ENCODE measurements around the gene CYRIA.
A peak's percentile ranks its signal among the peaks of the same experiment; 100 is the strongest.

Gene CYRIA

GRCh38 chr2:16645088-16645487, 20.5 kb downstream of the CYRIA start:
- no peak for TF ChIP-seq CTCF (IDR thresholded peaks at IDR 0.05)

GRCh38 chr2:16644221-16644925, 21.3 kb downstream of the CYRIA start:
- no peaks in the 10 kb centered on the region for H3K27me3 ChIP-seq
- H3K9me3 ChIP-seq = no peaks in the 10 kb centered on the region
- no peaks in the 10 kb centered on the region for H3K4me1 ChIP-seq (ENCODE audit: control insufficient read depth in 1 of 2, insufficient read depth in 1 of 2, low read depth in 1 of 2, low read length in 1 of 2)
- H3K4me3 ChIP-seq (ENCODE audit: low read depth in 1 of 2, low read length in 1 of 2) = no peak overlapping the region
- peak overlapping the region; percentile 15 for H3K27ac ChIP-seq
- peaks cover 35% of the 10 kb centered on the region for H3K36me3 ChIP-seq
- no peak for TF ChIP-seq CTCF (IDR thresholded peaks at IDR 0.05)

More at GRCh38 chr2:16645088-16645487, 20.5 kb downstream of the CYRIA start:
- H3K36me3 ChIP-seq = peaks cover 31% of the 10 kb centered on the region
- no peak overlapping the region for H3K27ac ChIP-seq
- H3K9me3 ChIP-seq = no peaks in the 10 kb centered on the region
- no peaks in the 10 kb centered on the region for H3K27me3 ChIP-seq
- H3K4me1 ChIP-seq (ENCODE audit: control insufficient read depth in 1 of 2, insufficient read depth in 1 of 2, low read depth in 1 of 2, low read length in 1 of 2) = peaks cover 0 to 2% of the 10 kb centered on the region in 2 experiments
- no peak overlapping the region for H3K4me3 ChIP-seq (ENCODE audit: low read depth in 1 of 2, low read length in 1 of 2)

- H3K4me1 ChIP-seq (ENCODE audit: control insufficient read depth in 1 of 2, insufficient read depth in 1 of 2, low read depth in 1 of 2, low read length in 1 of 2) = peaks cover 0 to 2% of the 10 kb centered on the region in 2 experiments
- H3K9me3 ChIP-seq = no peaks in the 10 kb centered on the region
Measured at GRCh38 chr2:16643099-16643498, 22.5 kb downstream of the CYRIA start.

DNA sequence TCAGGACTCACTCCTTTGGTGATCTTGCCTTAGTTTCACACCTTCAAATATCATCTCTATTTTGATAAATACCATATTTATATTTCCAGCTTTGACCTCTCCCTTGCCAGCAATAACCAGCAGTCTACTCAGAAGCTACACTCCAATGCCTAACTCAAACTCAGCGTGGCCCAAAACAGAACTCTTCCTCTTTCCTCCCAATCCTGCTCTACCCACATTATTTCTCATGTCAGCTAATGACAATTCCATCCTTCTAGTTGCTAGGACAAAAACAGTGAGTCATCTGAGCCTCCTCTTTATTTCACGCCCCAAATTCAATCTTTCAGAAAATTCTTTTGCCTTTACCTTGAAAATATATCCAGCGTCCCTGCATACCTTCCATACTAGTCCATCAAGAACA, 23.5 kb downstream of the CYRIA start:
- no peaks in the 10 kb centered on the region for H3K27me3 ChIP-seq
- H3K4me1 ChIP-seq (ENCODE audit: control insufficient read depth in 1 of 2, insufficient read depth in 1 of 2, low read depth in 1 of 2, low read length in 1 of 2) = peaks cover 0 to 2% of the 10 kb centered on the region in 2 experiments
- H3K4me3 ChIP-seq (ENCODE audit: low read depth in 1 of 2, low read length in 1 of 2) = no peak overlapping the region
- H3K27ac ChIP-seq = no peak overlapping the region
- peaks cover 44% of the 10 kb centered on the region for H3K36me3 ChIP-seq
- no peak for TF ChIP-seq CTCF (IDR thresholded peaks at IDR 0.05)
- H3K9me3 ChIP-seq = no peaks in the 10 kb centered on the region

More at GRCh38 chr2:16643099-16643498, 22.5 kb downstream of the CYRIA start:
- no peak for TF ChIP-seq CTCF (IDR thresholded peaks at IDR 0.05)
- H3K27me3 ChIP-seq = no peaks in the 10 kb centered on the region
- H3K4me3 ChIP-seq (ENCODE audit: low read depth in 1 of 2, low read length in 1 of 2) = no peak overlapping the region
- peaks cover 38% of the 10 kb centered on the region for H3K36me3 ChIP-seq
- no peak overlapping the region for H3K27ac ChIP-seq

GRCh38 chr2:16641509-16641908, 24.1 kb downstream of the CYRIA start:
- Histone ChIP-seq H3K36me3 (peaks cover 43% of the 10 kb centered on the region), H3K27me3 (no peaks in the 10 kb centered on the region), H3K4me1 (ENCODE audit: control insufficient read depth in 1 of 2, insufficient read depth in 1 of 2, low read depth in 1 of 2, low read length in 1 of 2) (peaks cover 0 to 2% of the 10 kb centered on the region in 2 experiments), H3K9me3 (no peaks in the 10 kb centered on the region), H3K27ac (no peak overlapping the region), H3K4me3 (ENCODE audit: low read depth in 1 of 2, low read length in 1 of 2) (no peak overlapping the region)
- TF ChIP-seq CTCF (IDR thresholded peaks at IDR 0.05) = no peak

All from neutrophil (primary cell).